Stimulated activated naive CD4-positive, alpha-beta T cell treated with Interleukin-2 at 50 U/mL for 16 hours (primary cell): ENCODE measurements around the gene ACTR2.

Source experiments
- DNase-seq: peaks from one replicate; lab custom pipeline; 2025; lab: John Stamatoyannopoulos, UW

ACTR2 gene

DNA sequence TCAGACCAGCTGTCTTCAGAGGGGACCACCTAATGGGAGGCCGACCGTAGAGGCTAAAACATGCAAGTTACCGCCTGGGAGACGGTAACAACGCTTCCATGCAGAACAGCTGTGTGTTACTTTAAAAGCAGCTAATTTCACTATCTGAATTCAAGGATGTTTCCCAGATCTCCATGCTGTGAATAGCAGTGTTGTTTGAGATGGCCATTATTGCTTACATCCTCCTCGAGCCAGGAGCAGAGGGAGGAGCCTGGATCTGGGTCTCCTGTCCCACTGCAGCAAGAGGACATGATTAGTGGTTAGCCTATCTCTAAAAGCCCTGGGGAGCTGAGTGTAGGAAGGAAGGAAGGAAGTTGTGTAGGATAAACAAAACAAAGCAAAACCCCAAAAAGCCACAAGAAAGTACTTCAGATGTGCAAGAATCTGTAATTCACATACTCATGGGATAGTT is 50.9 kb downstream of the ACTR2 start:
- DNase-seq: no peak

- no peak for DNase-seq
Observed at GRCh38 chr2:65279756-65280155, 52.1 kb downstream of the ACTR2 start.

DNA sequence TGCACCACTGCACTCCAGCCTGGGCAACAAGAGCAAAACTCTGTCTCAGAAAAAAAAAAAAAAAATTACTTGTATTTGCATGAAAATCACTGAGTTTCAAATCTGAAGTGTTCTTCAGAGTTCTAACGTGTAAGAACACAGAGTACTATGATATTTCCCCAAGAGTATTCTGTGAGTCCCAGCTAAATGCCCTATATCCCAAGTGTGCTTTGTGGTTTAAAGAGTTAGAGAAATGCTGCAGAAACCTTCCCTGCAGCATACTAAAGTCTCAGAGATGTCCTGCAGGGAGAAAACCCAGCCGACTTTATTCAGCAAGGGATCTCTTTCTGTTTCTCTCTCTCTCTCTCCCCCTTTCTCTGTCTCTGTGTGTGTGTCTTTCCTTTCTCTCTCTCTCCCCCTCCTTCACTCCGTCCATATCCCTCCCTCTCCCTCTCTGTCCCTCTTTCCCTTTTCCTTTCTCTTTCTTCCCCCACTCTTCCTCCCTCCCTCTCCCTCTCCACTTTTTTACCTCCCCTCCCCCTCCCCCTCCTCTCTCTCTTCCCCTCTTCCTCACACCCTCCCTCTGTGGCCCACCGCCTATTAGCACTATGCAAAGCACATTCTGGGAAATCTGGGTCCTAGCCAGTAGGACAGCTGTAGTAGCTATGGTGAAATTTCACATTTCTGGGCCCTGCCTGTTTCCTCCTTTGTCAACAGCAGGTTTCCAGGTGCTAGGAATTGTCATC is 54.2 kb downstream of the ACTR2 start:
- no peak for DNase-seq

- no peak for DNase-seq
Observed at GRCh38 chr2:65282477-65283053, 54.9 kb downstream of the ACTR2 start.

- no peak for DNase-seq
Observed at GRCh38 chr2:65287364-65287763, 59.7 kb downstream of the ACTR2 start.

DNA sequence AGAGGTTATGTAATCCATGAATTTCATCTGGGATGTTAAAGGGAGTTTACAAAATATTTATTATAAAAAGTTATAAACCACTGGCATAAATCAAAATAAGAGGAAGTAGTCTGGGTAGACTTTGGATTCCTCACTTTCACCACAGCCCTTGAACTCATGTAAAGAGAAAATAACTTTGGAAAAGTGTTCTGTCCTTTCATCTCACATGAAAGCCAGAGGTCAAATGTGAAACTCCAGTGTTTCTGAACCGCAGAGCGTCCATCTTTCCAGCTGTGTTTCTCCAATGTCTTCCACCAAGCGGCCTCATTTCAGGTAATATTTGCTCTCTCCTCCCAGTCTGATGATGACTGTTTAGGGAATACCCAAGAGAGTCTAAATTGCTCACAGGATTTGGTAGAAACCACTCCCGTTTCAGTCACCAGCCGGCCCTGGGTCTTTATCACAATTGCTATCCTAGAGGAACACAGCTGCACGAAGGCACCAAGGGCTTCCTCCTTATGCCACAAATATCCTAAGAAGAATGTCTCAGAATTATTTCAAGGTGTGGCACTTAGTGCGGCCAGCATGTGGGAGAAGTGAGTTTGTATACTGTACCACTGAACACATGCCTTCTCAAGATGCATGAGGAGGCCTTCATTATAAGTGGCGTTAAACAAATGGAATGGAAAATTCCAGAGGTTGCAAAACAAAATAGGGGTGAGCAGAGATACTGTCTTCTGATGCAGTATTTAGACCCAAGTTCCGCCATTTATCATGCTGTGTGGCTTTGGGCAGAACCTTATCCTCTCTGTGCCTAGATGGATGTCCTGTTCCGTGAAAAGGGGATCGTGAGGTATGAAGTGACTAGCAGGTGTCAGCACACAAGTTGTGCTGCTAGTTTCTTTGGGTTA is 63.8 kb downstream of the ACTR2 start:
- DNase-seq: no peak

DNA sequence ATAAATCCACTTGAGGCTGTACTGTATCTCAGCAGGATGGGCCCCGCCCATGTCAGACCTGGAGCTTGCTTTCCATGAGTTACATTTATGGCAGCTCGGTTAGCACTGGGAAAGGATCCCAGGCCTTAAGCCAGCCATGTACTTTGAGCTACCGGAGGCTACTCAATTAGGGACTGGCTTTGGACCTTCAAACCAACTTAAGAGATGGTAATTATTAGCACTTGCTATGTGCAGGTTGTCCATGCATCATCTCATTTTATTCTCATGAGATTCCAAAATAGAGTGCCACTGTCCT is 64.4 kb downstream of the ACTR2 start:
- DNase-seq: no peak

DNA sequence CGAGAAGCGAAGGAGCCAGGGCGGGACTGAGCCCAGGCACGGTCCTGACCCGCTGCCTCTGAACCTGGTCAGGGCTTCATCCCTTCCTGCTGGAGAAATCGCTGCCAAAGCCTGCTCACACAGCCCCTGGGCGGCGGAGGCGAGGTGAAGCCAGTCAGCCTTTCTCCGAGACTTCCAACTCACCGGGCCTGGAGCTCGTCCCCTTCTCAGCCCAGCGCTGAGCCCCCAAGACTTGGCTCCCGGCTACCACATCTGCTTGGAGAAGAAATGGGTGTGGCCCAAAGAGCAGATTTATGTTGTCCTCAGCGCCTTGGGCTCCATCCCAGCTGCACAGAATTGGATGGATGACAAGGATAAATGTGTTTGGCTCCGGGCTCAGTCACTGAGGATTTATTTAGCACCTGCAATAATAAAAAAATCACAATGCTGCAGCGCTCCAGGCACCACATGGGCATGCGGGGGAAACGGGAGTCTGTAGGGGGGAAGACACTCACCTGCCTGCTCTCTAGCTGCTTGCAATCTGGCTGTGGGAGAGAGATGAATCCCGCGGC is 64.9 kb downstream of the ACTR2 start:
- DNase-seq: no peak

DNA sequence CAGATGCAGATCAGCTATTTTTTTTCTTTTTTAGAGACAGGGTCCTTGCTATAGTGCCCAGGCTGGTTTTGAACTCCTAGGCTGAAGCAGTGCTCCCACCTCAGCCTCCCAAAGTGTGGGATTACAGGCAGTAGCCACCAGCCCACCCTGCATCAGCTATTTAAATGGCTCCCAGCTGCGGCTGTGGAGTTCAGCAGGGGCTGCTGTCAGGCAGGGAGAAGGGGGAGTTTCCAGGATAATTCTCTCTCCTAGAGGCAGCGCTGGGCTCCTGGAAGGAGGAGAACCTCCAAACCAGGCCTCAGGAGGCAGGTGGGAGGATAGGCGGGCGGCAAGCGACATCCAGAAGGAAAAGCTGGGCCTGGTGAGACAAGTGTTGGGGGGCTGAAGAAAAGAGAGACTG is 65.7 kb downstream of the ACTR2 start:
- DNase-seq: no peak

DNA sequence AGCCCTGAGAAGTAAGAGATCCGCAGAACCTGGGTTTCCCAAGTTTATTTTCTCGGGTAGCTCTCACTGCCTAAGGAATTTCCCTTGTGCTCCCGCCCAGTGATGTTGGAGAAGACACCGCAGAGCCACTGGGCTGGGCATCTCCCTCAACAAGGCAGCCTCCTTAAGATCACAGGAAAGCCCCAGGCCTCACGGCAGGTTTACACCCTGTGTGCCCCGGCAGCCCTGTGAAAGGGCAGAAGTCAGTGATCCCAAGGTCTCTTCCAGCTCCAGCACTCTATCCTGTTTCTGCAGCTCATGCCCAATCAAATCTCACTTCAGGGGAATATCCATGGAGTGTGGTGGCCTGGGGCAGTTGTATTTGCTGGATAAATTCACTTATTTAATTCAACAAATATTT is 66.5 kb downstream of the ACTR2 start:
- no peak for DNase-seq

GRCh38 chr2:65294701-65295100 is 67.1 kb downstream of the ACTR2 start:
- DNase-seq: no peak

GRCh38 chr2:65296971-65297370 is 69.3 kb downstream of the ACTR2 start:
- no peak for DNase-seq

DNA sequence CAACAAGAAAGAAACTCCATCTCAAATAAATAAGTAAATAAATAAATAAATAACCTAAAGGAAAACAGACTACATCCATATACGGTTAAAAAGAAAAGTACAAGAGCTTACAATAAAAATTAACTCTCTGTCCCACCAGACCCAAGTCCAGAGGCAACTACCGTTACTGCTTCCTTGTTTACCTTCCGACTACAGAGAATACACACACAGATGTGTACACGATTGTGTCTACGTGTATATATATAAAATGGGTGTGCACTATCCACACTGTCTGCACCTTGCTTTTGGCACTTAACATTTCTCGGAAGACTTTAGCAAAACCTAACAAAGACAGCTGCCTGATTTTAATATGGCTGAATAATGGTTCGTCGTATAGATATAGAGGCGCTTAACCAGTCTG is 69.9 kb downstream of the ACTR2 start:
- DNase-seq: no peak

GRCh38 chr2:65298089-65298488 is 70.5 kb downstream of the ACTR2 start:
- no peak for DNase-seq

- DNase-seq: peak; percentile 57
Observed at GRCh38 chr2:65299246-65299645, 71.6 kb downstream of the ACTR2 start.

GRCh38 chr2:65300134-65300760 is 72.6 kb downstream of the ACTR2 start:
- no peak for DNase-seq

- peak; percentile 85 for DNase-seq
Observed at GRCh38 chr2:65300761-65301711, 73.4 kb downstream of the ACTR2 start.

DNA sequence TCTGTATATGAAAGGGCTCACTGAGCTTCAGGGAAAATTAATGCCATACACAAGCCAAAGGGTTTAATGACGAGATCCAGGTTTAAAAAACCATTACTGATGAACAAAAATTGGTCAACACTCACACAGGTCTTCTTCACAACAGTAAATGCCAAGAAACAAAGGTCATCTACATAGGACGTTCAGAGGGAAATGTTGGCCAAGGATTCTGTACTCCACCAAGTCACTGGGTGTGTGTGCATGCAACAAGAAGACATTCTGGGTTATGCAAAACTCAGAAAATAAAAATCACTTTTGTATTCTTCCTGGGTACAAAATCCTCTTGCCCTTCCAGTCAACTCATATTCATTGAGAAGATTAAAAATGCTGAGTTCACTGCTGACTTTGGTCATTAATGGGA is 78.3 kb downstream of the ACTR2 start:
- no peak for DNase-seq

DNA sequence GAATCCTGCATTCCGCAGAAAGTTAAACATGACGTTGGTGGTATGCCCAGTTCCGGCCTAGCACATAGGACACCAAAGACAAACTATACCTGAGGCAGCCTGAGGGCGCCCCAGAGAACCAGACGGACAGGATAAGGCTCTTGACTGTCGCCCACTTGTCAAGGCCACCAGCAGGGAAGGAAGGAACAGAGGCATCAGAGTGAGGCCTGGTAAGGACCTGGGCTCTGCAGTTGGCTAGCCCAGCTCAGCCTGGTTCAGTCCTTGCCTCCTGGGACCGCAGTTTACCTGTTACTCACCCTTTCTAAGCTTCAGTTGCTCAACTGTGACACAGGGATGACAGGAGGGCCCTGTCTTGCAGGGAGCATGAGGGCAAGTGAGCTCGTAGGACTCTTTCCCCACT is 82.1 kb downstream of the ACTR2 start:
- DNase-seq: no peak

DNA sequence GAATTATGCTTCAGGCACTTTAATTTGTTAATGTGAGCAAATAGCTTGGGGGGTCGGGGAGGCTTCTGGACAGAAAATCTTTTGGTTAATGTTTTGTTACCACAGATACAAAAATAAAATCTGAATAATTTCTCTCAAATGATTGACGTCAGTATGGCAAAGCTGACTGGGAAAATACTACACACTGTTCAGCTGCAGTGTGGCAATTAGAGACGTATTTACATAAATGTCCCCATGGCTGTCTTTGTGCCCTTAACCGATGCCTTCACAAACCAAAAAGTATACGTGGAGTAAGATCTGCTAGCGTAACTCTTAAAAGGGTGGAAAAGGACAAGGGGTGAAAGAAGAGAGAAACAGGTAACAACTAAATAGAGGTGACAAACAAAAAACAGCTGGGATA is 83.4 kb downstream of the ACTR2 start:
- no peak for DNase-seq

DNA sequence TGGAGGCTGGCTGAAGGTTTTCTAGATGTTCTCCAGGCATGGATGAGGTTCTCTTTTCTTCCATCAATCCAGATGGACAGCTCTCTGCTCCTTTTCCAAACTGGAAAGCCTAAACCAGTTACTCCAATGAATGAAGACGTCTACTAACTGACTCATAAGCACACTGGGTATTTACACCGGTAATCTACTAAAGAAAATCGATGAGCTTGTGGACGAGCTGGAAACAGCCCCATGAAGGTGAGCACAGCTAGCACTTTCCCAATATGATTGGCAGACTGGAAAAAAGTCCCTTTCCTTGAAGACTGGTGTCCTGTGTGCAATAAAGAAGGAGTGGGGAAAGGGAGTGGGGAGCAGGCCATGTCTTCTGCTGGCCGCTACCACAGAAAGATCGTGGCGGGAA is 84.0 kb downstream of the ACTR2 start:
- no peak for DNase-seq
